Testis (tissue), 3 donors: Measurements from ENCODE around the gene RPTOR. TPM values are rescaled to one million over a fixed set of nuclear protein-coding genes. Genes with fewer than 3 reads are reported as not detected.

ENCODE experiments used
- DNase-seq: peaks from one replicate; pipeline ENCODE4 v3.0.0-alpha.2; 2019
- H3K27ac ChIP-seq, 2 donors: fragments of 200-600 bp; sonication (generic); one replicate each; pipeline ENCODE4 v1.5.1; 2019
- H3K27me3 ChIP-seq: fragments of 200-600 bp; sonication (generic); one replicate; pipeline ENCODE4 v1.5.1; 2019
- H3K36me3 ChIP-seq: fragments of 200-600 bp; sonication (generic); one replicate; pipeline ENCODE4 v1.5.1; 2017; ENCODE audit warnings: low read depth; ENCODE audit errors: missing control alignments
- H3K4me1 ChIP-seq: fragments of 200-600 bp; sonication (generic); one replicate; pipeline ENCODE4 v1.5.1; 2019
- H3K4me3 ChIP-seq, 2 donors: fragments of 200-600 bp; sonication (generic); one replicate each; pipeline ENCODE4 v1.5.1; 2017 to 2019
- H3K9me3 ChIP-seq: fragments of 200-600 bp; sonication (generic); one replicate; pipeline ENCODE4 v1.5.1; 2017
- CTCF ChIP-seq, 3 experiments: fragments of 450-650 bp in 2 of 3; fragments of 200-600 bp in 1 of 3; sonication (generic) in 1 of 3; IDR thresholded peaks; one replicate each; pipeline ENCODE4 v1.5.1; 2016 to 2019; ENCODE audit warnings: antibody characterized with exemption in 3 of 3, mild to moderate bottlenecking in 2 of 3, moderate library complexity in 1 of 3
- POLR2A ChIP-seq: fragments of 450-650 bp; IDR thresholded peaks from one replicate; pipeline ENCODE4 v1.6.1; 2017; ENCODE audit warnings: antibody characterized with exemption, mild to moderate bottlenecking, moderate library complexity
- WGBS, 2 donors: methylation state at CpG; one replicate each; pipeline ENCODE4 v1.1.5; 2018; 5-methylcytosine and 5-hydroxymethylcytosine counted together
- intact Hi-C: fragments of 100-400 bp; cut with DNase I; formaldehyde crosslinking; loops from one replicate; pipeline ENCODE4 v1.15.1; 2023; ENCODE audit warnings: low total_unique reads
- polyA plus RNA-seq: library from polyadenylated mRNA; stranded (reverse); fragments of 350-450 nt; fragmentation: Illumina TruSeq; extraction: RNeasy Lipid Tissue Mini Kit (QIAGEN cat#74804); gene quantifications from one replicate; pipeline ENCODE4 v1.2.3, GENCODE V29; 2014; ENCODE audit warnings: low read depth, low replicate concordance; ENCODE audit not compliant: insufficient read depth
- total RNA-seq, 2 donors: library from RNA; depleted of rRNA; stranded (reverse); fragments of >200 nt; gene quantifications; one replicate each; pipeline ENCODE4 v1.2.3, GENCODE V29; 2016

The RPTOR gene
- total and polyA plus RNA-seq, 3 donors from 2014 or later: 21.8 to 68.3 (median 56.6) TPM

- 44 to 50% methylated on average over 21 of the region's 21 CpGs for WGBS, 2 donors
- Histone ChIP-seq H3K9me3 (no peaks in the 10 kb centered on the region), H3K27me3 (no peaks in the 10 kb centered on the region), H3K27ac (no peak overlapping the region), H3K4me1 (peaks cover 8% of the 10 kb centered on the region), H3K4me3 (no peak overlapping the region), H3K36me3 (no peaks in the 10 kb centered on the region)
- intact Hi-C loops: no loop called here
- no peak for DNase-seq
- TF ChIP-seq CTCF (IDR thresholded peaks at IDR 0.05) (no peak), POLR2A (no peak)
Observed at GRCh38 chr17:81002409-81003361, 458.0 kb downstream of the RPTOR start.

- H3K4me3 ChIP-seq: peak overlapping the region in 1 of 2 donors; percentile 34
- DNase-seq: no peak
- no peaks in the 10 kb centered on the region for H3K27me3 ChIP-seq
- intact Hi-C loops: no loop called here
- no peak overlapping the region for H3K27ac ChIP-seq
- no peaks in the 10 kb centered on the region for H3K9me3 ChIP-seq
- TF ChIP-seq POLR2A (no peak), CTCF (IDR thresholded peaks at IDR 0.05) (no peak)
- WGBS, 2 donors: 2 to 4% methylated on average over 15 to 37 of the region's 72 CpGs
- H3K4me1 ChIP-seq: peaks cover 8% of the 10 kb centered on the region
- H3K36me3 ChIP-seq: no peaks in the 10 kb centered on the region
Observed at GRCh38 chr17:81003711-81004475, 459.3 kb downstream of the RPTOR start.

DNA sequence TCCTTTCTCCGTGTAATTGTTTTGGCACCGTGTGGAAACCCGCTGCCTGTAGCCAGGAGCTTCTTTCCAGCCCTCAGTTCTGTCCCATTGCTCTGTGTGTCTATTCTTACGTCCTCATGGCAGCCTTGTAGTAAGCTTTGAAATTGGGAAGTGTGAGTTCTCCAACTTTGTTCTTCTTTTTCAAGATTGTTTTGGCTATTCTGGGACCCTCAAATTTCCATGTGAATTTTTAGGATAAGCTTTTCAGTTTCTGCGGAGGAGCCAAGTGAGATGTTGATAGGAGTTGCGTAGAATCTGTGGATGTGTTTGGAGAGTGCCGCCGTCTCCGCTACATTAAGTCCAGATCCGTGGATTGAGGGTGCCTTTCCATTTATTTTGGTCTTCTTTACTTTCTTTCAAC lies 462.3 kb downstream of the RPTOR start:
- 85 to 93% methylated on average over 10 of the region's 10 CpGs for WGBS, 2 donors
- Histone ChIP-seq H3K4me1 (peaks cover 8% of the 10 kb centered on the region), H3K4me3 (no peak overlapping the region), H3K27me3 (no peaks in the 10 kb centered on the region), H3K9me3 (no peaks in the 10 kb centered on the region), H3K27ac (no peak overlapping the region), H3K36me3 (no peaks in the 10 kb centered on the region)
- intact Hi-C loops: no loop called here
- TF ChIP-seq POLR2A (no peak), CTCF (IDR thresholded peaks at IDR 0.05) (no peak)
- no peak for DNase-seq

DNA sequence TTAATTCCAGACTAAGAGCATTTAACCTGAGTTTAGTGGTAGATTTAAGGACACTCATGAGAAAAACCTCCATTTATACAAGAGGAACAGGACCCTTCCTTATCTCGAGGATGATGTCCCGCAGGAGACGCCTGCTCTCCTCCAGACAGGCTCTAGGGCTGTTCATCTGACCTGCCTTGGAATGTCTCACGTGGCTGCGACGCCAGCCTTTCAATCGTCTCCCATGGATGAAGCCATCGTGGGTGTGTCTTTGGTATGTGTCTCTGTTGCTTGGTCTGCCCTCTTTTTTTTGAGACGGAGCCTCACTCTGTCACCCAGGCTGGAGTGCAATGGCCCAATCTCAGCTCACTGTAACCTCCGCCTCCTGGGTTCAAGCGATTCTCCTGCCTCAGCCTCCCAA lies 463.5 kb downstream of the RPTOR start:
- Histone ChIP-seq H3K27me3 (no peaks in the 10 kb centered on the region), H3K4me3 (no peak overlapping the region), H3K27ac (no peak overlapping the region), H3K36me3 (no peaks in the 10 kb centered on the region), H3K9me3 (no peaks in the 10 kb centered on the region), H3K4me1 (peaks cover 4% of the 10 kb centered on the region)
- intact Hi-C loops: no loop called here
- TF ChIP-seq POLR2A (no peak), CTCF (IDR thresholded peaks at IDR 0.05) (no peak)
- DNase-seq: no peak
- WGBS, 2 donors: 85 to 88% methylated on average over 11 of the region's 11 CpGs
